ENCODE results near the gene GJB2.

GRCh38 chr13:20175406-20175794, 17.3 kb downstream of the GJB2 start:
- TF ChIP-seq CTCF (IDR thresholded peaks at IDR 0.05 in 4 of 5, conservative IDR thresholded peaks at IDR 0.05 in 1 of 5) (no peak), POLR2A (IDR thresholded peaks at IDR 0.05) (no peak)
